ENCODE data around the gene LGR4. TPM values are rescaled to one million over a fixed set of nuclear protein-coding genes. Genes with fewer than 3 reads are reported as not detected.
"Not testable (repeated sequence)": the region's sequence is repeated elsewhere in the genome, so short reads cannot be mapped to it uniquely, and the experiment has no call there.

Gene LGR4
- under 1 TPM; 0.08 to 0.27 TPM for total RNA-seq

- Mint-ChIP-seq H3K36me3 (peaks cover 0 to 6% of the 10 kb centered on the region in 2 donors), H3K9me3 (no peaks in the 10 kb centered on the region), H3K27ac (peak within 1 kb of the TSS in 1 of 2 donors; percentile 31)
- DNase-seq (ENCODE audit: low spot score in 2 of 2) (peak in 1 of 2 donors; percentile 53), ATAC-seq (peak; percentile 77 to 88)
Measured at GRCh38 chr11:27472398-27473016, at the start of gene LGR4. Gene LGR4 (minus strand): TSS chr11:27472790. CDS start chr11:27472302, 488 bp downstream.

- Mint-ChIP-seq H3K27ac (no peak overlapping the region), H3K9me3 (no peaks in the 10 kb centered on the region), H3K36me3 (peaks cover 0 to 8% of the 10 kb centered on the region in 2 donors)
- ATAC-seq = no peak
- no peak for DNase-seq (ENCODE audit: low spot score in 2 of 2)
Measured at GRCh38 chr11:27520226-27520625, 47.6 kb upstream of the LGR4 start.

GRCh38 chr11:27518518-27518917 lies 45.9 kb upstream of the LGR4 start:
- ATAC-seq (no peak), DNase-seq (ENCODE audit: low spot score in 2 of 2) (no peak)
- Mint-ChIP-seq H3K27ac (no peak overlapping the region), H3K9me3 (peaks cover 0 to 3% of the 10 kb centered on the region in 2 donors), H3K36me3 (peaks cover 0 to 13% of the 10 kb centered on the region in 2 donors)

GRCh38 chr11:27517490-27517889 lies 44.9 kb upstream of the LGR4 start:
- not testable (repeated sequence) for H3K9me3 Mint-ChIP-seq; DNase-seq (ENCODE audit: low spot score in 2 of 2); ATAC-seq; H3K27ac Mint-ChIP-seq
- H3K36me3 Mint-ChIP-seq = peaks cover 0 to 13% of the 10 kb centered on the region in 2 donors

GRCh38 chr11:27514558-27514957 lies 42.0 kb upstream of the LGR4 start:
- H3K36me3 Mint-ChIP-seq = peaks cover 6 to 22% of the 10 kb centered on the region in 2 donors
- no peak for ATAC-seq
- H3K9me3 Mint-ChIP-seq = peaks cover 0 to 3% of the 10 kb centered on the region in 2 donors
- DNase-seq (ENCODE audit: low spot score in 2 of 2) = no peak
- H3K27ac Mint-ChIP-seq = no peak overlapping the region

- DNase-seq (ENCODE audit: low spot score in 2 of 2) = no peak
- Mint-ChIP-seq H3K36me3 (peaks cover 6 to 26% of the 10 kb centered on the region in 2 donors), H3K27ac (no peak overlapping the region), H3K9me3 (peaks cover 0 to 3% of the 10 kb centered on the region in 2 donors)
- no peak for ATAC-seq
Measured at GRCh38 chr11:27514076-27514475, 41.5 kb upstream of the LGR4 start.

- peaks cover 0 to 3% of the 10 kb centered on the region in 2 donors for H3K9me3 Mint-ChIP-seq
- DNase-seq (ENCODE audit: low spot score in 2 of 2) (no peak), ATAC-seq (no peak)
- peaks cover 6 to 27% of the 10 kb centered on the region in 2 donors for H3K36me3 Mint-ChIP-seq
- no peak overlapping the region for H3K27ac Mint-ChIP-seq
Measured at GRCh38 chr11:27513389-27513788, 40.8 kb upstream of the LGR4 start.

GRCh38 chr11:27512238-27512637 lies 39.6 kb upstream of the LGR4 start:
- peaks cover 0 to 3% of the 10 kb centered on the region in 2 donors for H3K9me3 Mint-ChIP-seq
- peaks cover 6 to 33% of the 10 kb centered on the region in 2 donors for H3K36me3 Mint-ChIP-seq
- no peak overlapping the region for H3K27ac Mint-ChIP-seq
- no peak for ATAC-seq
- DNase-seq (ENCODE audit: low spot score in 2 of 2) = no peak

GRCh38 chr11:27509908-27510307 lies 37.3 kb upstream of the LGR4 start:
- no peak for ATAC-seq
- Mint-ChIP-seq H3K27ac (no peak overlapping the region), H3K9me3 (peaks cover 0 to 3% of the 10 kb centered on the region in 2 donors), H3K36me3 (peaks cover 6 to 43% of the 10 kb centered on the region in 2 donors)
- DNase-seq (ENCODE audit: low spot score in 2 of 2) = no peak

- Mint-ChIP-seq H3K27ac (peak overlapping the region; percentile 97 to 99), H3K9me3 (no peaks in the 10 kb centered on the region), H3K36me3 (peaks cover 6 to 39% of the 10 kb centered on the region in 2 donors)
- no peak for DNase-seq (ENCODE audit: low spot score in 2 of 2)
- ATAC-seq = no peak
Measured at GRCh38 chr11:27507557-27508322, 35.1 kb upstream of the LGR4 start.

- peak within 1 kb of the TSS; percentile 97 to 99 for H3K27ac Mint-ChIP-seq
- H3K9me3 Mint-ChIP-seq = no peaks in the 10 kb centered on the region
- ATAC-seq = peak; percentile 96 to 97
- peaks cover 6 to 44% of the 10 kb centered on the region in 2 donors for H3K36me3 Mint-ChIP-seq
- peak; percentile 76 to 87 for DNase-seq (ENCODE audit: low spot score in 2 of 2)
Measured at GRCh38 chr11:27506200-27507182, 33.9 kb upstream of the LGR4 start, which contains the start of gene LIN7C. Gene LIN7C (minus strand): TSS chr11:27506769. CDS start chr11:27506752, 17 bp downstream.

- ATAC-seq = no peak
- peaks cover 6 to 39% of the 10 kb centered on the region in 2 donors for H3K36me3 Mint-ChIP-seq
Measured at GRCh38 chr11:27505781-27506180, 33.2 kb upstream of the LGR4 start.

GRCh38 chr11:27504205-27504604 lies 31.6 kb upstream of the LGR4 start:
- peak overlapping the region in 1 of 2 donors; percentile 32 for H3K27ac Mint-ChIP-seq
- no peak for DNase-seq (ENCODE audit: low spot score in 2 of 2)

More at GRCh38 chr11:27505781-27506180, 33.2 kb upstream of the LGR4 start:
- H3K9me3 Mint-ChIP-seq = no peaks in the 10 kb centered on the region
- no peak for DNase-seq (ENCODE audit: low spot score in 2 of 2)
- peak overlapping the region; percentile 97 to 99 for H3K27ac Mint-ChIP-seq

GRCh38 chr11:27501100-27501499 lies 28.5 kb upstream of the LGR4 start:
- Mint-ChIP-seq H3K36me3 (peaks cover 0 to 8% of the 10 kb centered on the region in 2 donors), H3K27ac (no peak overlapping the region), H3K9me3 (no peaks in the 10 kb centered on the region)
- ATAC-seq (no peak), DNase-seq (ENCODE audit: low spot score in 2 of 2) (no peak)

More at GRCh38 chr11:27504205-27504604, 31.6 kb upstream of the LGR4 start:
- Mint-ChIP-seq H3K9me3 (no peaks in the 10 kb centered on the region), H3K36me3 (peaks cover 0 to 32% of the 10 kb centered on the region in 2 donors)
- no peak for ATAC-seq

GRCh38 chr11:27497911-27498310 lies 25.3 kb upstream of the LGR4 start:
- peaks cover 0 to 6% of the 10 kb centered on the region in 2 donors for H3K36me3 Mint-ChIP-seq
- H3K27ac Mint-ChIP-seq = no peak overlapping the region
- H3K9me3 Mint-ChIP-seq = no peaks in the 10 kb centered on the region
- no peak for ATAC-seq
- no peak for DNase-seq (ENCODE audit: low spot score in 2 of 2)

- no peak for DNase-seq (ENCODE audit: low spot score in 2 of 2)
- no peak for ATAC-seq
- Mint-ChIP-seq H3K9me3 (no peaks in the 10 kb centered on the region), H3K27ac (no peak overlapping the region), H3K36me3 (peaks cover 0 to 6% of the 10 kb centered on the region in 2 donors)
Measured at GRCh38 chr11:27497284-27497866, 24.8 kb upstream of the LGR4 start.
